Esophagus muscularis mucosa (tissue), 4 donors: ENCODE measurements around the gene NFILZ.

Experiments
- EP300 ChIP-seq: sonication (generic); formaldehyde crosslinking; IDR thresholded peaks from one replicate; pipeline ENCODE4 v1.6.1; 2017; ENCODE audit warnings: antibody characterized with exemption
- POLR2A ChIP-seq: fragments of 450-650 bp; IDR thresholded peaks from one replicate; pipeline ENCODE4 v1.6.1; 2017; ENCODE audit warnings: antibody characterized with exemption, moderate library complexity, mild to moderate bottlenecking, low read depth
- POLR2AphosphoS5 ChIP-seq, 2 donors: sonication (generic); formaldehyde crosslinking; IDR thresholded peaks; one replicate each; pipeline ENCODE4 v1.6.1; 2017; ENCODE audit warnings: antibody characterized with exemption in 2 of 2
- TF ChIP-seq, protein P1 (sequence below), 3 experiments: fragments of 200-600 bp in 2 of 3; fragments of 450-650 bp in 1 of 3; sonication (generic) in 2 of 3; IDR thresholded peaks; one replicate each; pipeline ENCODE4 v1.5.1; 2017 to 2019; ENCODE audit warnings: antibody characterized with exemption in 3 of 3, mild to moderate bottlenecking in 2 of 3, moderate library complexity in 1 of 3

DNA sequence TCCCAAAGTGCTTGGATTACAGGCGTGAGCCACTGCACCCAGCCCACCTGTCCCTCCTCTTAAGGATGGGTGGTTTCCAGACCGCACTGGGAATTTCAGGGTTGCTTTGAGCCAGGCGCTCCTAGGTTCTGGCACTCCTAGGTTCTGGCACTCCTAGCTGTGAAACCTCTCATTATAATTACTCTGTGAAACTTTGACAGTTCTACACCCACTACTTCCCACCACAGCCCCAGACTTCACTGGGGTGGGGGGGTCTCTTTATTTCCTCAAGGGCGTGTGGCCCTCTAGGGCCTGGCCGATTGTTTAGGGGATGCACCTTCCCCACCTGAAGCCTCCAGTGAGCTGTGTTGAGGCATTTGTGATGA is 17.6 kb upstream of the NFILZ start:
- TF ChIP-seq, protein P1, sequence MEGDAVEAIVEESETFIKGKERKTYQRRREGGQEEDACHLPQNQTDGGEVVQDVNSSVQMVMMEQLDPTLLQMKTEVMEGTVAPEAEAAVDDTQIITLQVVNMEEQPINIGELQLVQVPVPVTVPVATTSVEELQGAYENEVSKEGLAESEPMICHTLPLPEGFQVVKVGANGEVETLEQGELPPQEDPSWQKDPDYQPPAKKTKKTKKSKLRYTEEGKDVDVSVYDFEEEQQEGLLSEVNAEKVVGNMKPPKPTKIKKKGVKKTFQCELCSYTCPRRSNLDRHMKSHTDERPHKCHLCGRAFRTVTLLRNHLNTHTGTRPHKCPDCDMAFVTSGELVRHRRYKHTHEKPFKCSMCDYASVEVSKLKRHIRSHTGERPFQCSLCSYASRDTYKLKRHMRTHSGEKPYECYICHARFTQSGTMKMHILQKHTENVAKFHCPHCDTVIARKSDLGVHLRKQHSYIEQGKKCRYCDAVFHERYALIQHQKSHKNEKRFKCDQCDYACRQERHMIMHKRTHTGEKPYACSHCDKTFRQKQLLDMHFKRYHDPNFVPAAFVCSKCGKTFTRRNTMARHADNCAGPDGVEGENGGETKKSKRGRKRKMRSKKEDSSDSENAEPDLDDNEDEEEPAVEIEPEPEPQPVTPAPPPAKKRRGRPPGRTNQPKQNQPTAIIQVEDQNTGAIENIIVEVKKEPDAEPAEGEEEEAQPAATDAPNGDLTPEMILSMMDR (IDR thresholded peaks at IDR 0.05): no peak
- TF ChIP-seq POLR2AphosphoS5 (IDR thresholded peaks at IDR 0.05) (no peak), POLR2A (no peak), EP300 (no peak)
